IPS-NIHi7 (cell line): Measurements from ENCODE around the gene PITX1.
"Not testable (repeated sequence)": the region's sequence is repeated elsewhere in the genome, so short reads cannot be mapped to it uniquely, and the experiment has no call there.

ENCODE experiments used
- DNase-seq: peaks from one replicate; pipeline ENCODE4 v3.0.0; 2012; ENCODE audit warnings: mixed read lengths; ENCODE audit errors: extremely low spot score

The PITX1 gene

DNA sequence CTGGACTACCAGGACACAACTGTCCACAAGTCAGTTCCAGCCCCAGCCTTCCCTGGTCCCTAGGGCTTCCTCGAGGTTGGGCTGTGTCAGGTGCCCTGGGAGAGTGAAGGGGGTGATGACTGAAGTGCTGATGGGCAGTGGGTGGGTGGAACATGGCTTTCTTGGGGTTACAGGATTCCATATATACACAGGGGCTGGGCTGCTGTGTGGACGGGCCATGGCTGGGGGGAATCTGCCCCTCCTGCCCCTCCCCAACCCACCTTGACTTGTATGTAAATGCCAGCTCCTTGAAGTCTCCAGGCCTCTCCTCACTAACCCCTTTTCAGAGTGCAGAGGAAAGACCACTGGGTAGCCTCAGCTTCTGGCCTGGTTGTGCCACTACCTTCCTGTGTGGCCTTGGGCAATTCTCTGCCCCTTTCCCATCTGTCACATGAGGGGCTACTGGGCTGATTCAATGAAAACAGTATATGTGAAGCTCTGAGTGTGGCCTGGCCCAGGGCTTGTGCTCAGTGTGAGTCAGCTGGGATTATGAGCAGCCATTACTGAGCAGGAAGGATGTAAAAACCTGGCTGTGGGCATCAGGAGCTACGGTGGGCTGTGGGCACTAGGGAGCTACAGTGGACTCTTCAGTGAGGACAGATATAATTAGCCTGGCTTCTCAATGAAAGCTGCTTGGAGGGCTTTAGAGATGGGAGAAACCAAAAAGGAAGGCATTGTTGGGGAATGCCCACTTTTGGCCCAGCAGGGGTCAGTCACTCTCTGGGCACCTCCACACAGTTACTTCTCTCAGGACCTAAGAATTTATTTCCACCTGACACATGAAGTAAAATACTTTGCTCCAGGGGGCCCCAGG, 23.3 kb downstream of the PITX1 start:
- no peak for DNase-seq

DNA sequence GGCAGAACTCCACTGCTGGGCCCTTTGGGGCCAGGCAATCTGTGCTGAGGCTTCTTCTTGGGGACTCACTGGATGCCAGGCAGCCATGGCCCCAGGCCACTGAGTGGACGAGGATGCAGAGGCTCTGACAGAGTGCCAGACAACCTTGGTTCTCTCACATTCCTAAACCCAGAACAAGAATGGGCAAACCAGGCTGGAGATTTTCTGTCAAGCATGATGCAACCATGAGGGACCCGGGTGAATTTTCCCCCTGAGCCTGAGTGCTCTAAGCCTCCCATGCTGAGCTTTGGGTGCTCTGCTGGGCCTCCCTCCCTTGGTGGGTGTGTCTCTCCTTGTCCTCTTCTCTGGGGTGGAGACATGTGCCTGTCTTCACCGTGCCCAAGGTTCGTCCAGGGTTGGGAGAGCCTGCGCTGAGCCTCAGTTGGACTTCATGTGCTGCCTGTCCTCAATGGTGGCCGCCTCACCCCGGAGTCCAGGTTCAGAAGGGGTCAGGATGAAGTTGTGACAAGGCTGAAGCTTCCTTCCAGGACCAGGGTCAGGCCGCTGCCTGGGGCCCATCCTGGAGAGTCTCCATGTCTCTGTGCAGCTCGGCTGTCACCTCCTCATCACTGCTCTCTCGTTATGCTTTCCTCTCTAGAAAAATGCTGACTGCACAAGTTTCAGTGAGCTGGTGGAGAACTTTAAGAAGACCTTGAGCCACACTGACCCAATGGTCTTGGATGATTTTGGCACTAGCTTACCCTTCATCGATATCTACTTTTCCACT, 24.1 kb downstream of the PITX1 start:
- peak; percentile 14 for DNase-seq

DNA sequence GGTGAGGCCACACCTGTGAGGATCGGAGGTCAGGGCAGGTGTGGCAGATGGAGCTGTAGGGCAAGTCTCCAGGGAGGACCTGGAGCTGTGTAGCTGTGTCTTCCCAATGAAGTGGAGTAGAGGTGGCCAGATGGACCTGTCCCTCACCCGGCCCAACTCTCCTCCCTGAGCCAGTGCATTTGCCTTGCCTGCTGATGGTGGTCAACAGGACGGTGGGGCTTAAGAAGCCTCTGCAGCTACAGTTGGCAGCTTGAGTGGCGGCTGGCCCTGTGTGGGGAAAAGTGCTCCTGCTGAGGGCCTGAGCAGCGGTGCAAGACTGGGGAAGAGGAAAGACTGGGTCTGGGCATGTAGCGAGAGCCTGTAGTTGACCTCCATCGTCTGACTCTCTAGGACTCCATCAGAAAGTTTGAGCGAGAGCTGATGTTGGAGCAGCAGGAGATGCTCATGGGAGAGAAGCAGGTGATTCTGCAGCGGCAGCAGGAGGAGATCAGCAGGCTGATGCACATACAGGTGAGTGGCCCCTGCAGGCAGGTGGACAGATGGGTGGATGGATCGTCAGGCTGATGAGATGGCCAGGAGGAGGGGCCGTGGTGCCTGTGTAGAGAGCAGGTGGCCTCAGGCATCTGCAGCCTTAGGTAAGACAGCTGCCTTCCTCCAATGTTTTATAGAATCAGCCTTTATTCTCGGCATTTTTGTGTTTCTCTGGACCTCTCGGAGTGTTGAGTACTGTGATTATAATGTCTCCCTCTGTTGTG, 24.9 kb downstream of the PITX1 start:
- DNase-seq: peak; percentile 4

DNA sequence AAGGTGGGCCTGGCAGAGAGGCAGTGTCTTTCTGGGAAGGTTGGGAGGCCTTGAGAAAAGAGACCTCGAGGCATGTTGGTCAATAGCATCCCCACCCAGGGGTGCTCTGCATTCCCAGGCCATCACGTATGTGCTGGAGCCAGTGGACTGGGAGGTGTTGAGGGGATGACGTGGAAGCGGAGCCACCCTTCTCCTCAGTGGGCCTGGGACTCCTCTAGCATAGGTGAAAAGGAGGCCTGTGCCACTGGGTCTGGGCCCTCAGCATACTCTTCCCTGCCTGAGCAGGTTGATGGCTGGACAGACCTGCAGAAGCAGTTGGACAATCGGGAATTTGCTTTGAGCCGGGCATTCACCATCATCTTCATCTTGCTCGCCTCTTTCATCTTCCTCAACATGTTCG, 25.5 kb downstream of the PITX1 start:
- peak; percentile 3 for DNase-seq

DNA sequence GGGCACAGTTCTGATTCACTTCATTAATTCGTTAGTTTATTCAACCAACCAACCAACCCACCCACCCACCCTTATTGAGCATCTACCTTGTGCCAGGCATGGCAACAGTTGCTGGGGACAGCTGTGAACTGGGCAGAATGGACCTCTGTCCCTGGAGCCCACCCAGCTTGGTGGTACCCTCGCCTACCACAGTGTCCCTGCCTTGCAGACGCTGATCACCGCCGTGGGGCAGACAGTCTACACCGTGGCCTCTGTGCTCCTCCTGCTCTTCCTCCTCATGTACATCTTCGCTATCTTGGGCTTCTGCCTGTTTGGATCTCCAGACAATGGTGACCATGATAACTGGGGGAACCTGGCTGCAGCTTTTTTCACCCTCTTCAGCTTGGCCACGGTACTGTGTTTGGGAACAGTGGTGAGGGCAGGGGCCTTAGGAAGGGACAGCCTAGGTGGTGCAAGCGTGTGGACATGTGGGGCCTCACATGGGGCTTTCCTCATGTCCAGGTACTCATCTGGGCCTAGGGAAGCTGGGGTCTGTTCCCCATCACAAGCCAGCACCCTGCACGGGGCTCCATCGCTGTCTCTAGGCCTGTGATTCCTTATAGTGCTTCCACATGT, 26.2 kb downstream of the PITX1 start:
- peak; percentile 5 for DNase-seq

DNA sequence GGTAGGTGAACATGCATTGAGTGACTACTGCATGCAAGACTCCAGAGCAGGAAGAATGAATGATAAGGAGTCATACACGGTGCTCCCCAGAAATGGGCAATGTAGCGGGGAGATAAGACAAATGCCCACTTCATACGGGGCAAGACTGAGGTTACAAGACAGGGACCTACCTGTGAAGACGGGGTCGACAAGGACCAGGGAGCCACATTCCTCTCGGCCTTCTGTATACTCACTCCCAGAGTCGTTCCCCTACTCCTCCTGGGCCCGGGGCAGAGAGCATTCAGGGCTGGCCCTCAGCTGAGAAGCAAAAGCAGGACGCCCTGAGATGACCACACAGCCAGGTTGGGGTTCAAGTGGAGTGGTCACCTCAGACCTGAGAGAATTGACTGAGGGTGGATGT, 26.7 kb downstream of the PITX1 start:
- no peak for DNase-seq

DNA sequence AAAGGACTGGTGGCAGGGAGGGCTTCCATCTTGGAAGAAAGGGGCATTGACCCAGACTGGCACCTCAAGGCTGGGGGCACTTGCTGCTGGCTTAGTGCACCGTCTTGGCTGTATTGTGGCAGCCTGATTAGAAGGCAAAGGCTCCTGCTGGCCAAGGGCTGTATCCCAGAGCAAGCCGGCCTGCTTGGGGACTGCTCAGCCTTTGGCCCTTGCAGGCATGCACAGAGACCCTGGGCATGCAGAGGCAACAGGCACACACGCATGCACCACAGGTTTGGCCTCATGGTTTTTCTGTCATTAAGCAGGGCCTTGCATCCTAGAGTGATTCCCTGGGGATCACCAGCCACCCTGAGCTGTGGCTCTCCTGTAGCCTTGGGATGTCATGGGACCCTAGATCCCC, 29.0 kb downstream of the PITX1 start:
- no peak for DNase-seq

DNA sequence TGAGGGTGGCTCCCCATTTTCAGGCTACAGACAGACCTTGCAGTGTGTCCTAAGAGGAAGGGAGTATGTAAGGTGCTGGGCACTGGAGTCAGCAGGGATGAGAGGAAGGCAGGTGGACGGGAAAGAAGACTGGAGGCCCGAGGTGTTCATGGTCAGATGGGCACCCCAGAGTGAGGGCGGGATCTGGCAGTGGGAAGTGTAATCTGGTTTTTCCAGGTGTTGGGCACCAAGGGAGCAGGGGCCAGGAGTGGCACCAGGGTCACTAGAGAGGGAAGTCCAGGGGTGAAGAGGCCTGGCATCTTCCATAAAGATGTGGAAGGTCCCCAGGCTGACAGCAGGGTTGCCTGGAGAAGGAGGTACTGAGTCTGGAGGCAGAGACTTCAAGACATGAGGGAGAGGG, 29.7 kb downstream of the PITX1 start:
- no peak for DNase-seq

DNA sequence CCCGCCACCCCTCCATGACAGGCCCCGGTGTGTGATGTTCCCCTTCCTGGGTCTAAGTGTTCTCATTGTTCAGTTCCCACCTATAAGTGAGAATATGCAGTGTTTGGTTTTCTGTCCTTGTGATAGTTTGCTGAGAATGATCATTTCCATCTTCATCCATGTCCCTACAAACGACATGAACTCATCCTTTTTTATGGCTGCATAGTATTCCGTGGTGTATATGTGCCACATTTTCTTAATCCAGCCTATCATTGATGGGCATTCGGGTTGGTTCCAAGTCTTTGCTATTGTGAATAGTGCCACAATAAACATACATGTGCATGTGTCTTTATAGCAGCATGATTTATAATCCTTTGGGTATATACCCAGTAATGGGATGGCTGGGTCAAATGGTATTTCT, 36.0 kb downstream of the PITX1 start:
- not testable (repeated sequence) for DNase-seq

DNA sequence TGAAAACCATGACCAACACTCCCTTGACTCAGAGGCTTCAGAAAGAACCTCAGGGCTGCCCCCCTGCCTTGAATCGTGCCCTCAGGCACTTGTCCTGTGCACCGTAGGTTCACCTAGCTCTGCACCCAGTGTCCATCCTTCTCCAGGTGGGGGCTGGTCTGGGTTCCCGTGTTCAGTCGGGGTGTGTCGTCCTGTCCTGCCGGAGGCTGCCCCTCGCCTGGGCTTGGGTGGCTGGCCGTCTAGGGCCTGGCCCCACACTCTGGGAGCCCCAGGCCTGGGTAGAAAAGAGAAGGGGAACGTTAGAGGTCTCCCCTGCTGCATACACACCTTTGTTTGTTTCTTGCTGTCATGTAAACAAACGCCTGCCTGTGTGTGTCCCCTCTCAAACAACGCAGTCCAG, 37.0 kb downstream of the PITX1 start:
- peak; percentile 10 for DNase-seq

DNA sequence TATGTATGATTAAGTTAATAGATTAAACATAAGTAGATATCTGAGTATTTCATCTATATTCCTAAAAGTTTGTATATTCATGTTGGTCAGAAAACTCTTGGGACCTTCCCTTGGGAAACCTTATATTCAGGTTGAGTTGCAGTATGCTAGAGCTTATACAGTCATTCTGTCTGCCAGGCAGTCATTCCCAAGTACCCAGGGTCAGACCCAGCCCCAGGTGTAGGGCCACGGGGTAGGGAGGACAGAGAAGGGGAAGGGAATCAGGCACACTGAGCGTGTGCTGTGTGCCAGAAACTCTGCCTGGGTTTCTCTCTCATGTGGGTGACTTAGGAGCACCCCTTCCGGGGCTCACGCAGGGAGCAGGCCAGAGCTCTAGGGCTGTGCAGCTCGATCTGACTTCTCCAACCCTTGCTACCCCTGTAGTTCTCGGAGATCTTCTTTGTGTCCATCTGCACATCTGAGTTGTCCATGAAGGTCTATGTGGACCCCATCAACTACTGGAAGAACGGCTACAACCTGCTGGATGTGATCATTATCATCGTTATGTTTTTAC, 38.1 kb downstream of the PITX1 start:
- DNase-seq: no peak

DNA sequence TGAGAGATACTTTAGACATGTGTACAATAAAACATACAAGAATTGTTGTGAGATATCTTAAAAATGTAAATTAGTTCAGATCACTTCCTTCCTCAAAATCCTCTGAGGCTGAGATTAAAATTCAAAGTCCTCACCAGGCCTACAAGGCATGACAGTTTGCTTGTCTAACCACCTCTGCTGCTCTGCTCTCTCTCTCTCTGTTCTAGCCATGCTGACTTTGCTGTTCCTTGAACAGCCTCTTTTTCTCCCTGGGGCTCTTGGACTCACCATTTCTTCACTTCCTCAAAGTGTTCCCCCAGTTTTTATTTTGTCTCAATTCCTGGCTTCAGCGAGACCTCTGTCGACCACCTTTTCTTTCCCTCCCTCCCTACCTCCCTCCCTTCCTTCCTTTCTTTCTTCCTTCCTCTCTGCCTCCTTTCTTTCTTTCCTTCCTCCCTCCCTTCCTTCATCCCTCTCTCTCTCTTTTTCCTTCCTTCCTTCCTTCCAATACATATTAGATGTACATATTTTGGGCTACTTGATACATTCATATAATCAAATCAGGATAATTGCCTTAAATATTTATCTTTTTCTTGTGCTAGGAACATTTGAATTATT, 39.4 kb downstream of the PITX1 start:
- peak; percentile 15 for DNase-seq

DNA sequence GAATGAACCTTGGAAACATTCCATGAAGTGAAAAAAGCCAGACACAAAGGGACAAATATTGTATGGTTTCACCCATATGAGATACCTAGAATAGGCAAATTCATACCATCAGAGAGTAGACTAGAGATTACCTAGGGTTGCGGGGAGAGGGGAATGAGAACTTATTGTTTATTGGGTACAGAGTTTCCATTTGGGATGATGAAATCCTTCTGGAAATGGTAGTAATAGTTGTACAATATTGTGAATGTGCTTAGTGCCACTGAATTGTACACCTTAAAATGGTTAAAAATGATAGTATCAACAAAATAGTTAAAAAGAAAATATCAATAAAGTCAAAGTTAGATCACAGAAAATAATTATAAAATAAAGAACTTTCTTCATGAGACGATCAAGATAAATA, 40.9 kb downstream of the PITX1 start:
- no peak for DNase-seq

DNA sequence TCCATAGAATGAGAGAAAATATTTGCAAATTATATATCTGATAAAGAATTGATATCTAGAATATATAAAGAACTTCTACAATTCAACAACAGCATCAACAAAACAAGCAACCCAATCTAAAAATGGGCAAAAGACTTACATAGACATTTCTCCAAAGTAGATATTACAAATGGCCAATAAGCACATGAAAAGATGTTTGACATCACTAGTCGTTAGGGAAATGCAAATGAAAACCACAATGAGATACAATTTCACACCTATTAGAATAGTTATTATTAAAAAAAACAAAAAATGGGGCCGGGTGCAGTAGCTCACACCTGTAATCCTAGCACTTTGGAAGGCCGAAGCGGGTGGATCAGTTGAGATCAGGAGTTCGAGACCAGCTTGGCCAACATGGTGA, 41.9 kb downstream of the PITX1 start:
- DNase-seq: no peak

DNA sequence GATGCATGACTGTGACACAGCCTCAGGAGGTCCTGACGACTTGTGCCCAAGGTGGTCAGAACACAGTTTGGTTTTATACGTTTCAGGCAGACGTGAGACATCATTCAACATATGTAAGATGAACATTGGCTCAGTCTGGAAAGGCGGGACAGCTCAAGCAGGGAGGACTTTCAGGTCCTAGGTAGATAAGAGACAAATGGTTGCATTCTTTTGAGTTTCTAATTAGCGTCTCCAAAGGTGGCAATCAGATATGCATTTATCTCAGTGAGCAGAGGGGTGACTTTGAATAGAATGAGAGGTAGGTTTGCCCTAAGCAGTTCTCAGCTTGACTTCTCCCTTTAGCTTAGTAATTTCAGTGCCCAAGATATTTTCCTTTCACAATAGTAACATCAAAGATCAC, 43.8 kb downstream of the PITX1 start:
- not testable (repeated sequence) for DNase-seq

DNA sequence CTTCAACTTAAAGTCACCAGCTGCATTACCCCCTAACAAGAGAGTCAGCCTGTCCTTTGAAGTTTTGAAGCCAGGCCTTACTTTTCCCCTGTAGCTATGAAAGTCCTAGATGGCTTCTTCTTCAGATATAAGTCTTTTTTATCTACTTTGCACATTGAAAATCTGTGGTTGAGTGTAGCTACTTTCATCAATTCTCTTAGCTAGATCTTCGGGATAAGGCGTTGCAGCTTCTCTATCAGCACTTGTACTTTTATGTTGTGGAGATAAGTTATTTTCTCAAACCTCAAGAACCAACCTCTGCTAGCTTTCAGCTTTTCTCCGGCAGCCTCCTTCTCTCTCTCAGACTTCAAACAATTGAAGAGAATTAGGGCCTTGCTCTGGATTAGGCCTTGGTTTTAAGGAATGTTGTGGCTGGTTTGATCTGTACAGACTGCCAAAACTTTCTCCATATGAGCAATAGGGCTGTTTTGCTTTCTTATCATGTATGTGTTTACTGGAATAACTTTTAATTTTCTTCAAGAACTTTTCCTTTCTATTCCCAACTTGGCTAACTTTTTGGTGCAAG, 44.7 kb downstream of the PITX1 start:
- DNase-seq: no peak

DNA sequence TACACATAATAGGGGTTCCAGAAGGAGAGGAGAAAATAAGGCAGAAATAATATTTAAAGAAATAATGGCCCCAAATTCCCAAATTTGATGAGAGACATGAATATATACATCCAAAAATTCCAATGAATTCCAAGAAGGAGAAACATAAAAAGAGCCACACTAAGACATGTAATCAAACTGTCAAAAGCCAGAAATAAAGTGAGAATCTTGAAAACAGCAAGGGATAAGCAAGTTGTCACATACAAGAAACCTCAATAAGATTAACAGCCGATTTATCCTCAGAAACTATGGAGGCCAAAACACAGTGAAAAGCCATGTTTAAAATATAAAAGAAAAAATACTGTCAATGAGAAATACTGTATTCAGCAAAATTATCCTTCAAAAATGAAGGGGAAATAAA, 51.8 kb downstream of the PITX1 start:
- DNase-seq: no peak

DNA sequence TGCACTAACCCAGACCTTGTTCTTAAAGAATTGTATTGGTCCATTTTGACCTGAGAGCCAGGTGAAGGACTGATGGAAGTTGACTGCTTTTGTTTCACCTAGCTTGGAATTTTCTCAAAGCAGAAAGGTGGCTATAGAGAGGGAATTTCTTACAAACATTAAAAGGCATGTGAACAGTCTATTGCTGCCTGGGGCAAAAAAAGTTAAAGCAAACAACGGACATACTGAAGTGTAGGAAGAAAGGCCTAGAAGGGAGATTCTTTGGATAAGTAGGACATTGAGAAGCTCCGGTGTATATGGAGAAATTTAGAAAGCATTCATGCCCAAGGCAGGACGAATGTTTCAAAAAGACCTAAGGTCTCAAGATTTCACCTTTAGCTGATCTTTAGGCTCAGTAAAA, 54.6 kb downstream of the PITX1 start:
- no peak for DNase-seq
